Activated CD4-positive, alpha-beta memory T cell treated with anti-CD3 and anti-CD28 coated beads for 36 hours (primary cell): ENCODE results near the gene MVB12B. TPM values are rescaled to one million over a fixed set of nuclear protein-coding genes. Genes with fewer than 3 reads are reported as not detected.

Experiments
- CTCF ChIA-PET: fragments of 350-600 bp; sonication (Branson Sonifier 250); formaldehyde crosslinking; loops from one replicate; lab custom pipeline; 2021; ENCODE audit warnings: antibody characterized with exemption, inconsistent platforms; lab: Charles Lee
- POLR2A ChIA-PET: fragments of 350-600 bp; sonication (Branson Sonifier 250); formaldehyde crosslinking; loops from one replicate; lab custom pipeline; 2021; ENCODE audit warnings: antibody characterized with exemption; lab: Charles Lee
- DNase-seq: peaks from one replicate; pipeline ENCODE4 v3.0.0-alpha.2; 2020
- H3K27ac Mint-ChIP-seq: one replicate; pipeline ENCODE4 v1.8.0; 2021; ENCODE audit warnings: mixed read lengths
- H3K27me3 Mint-ChIP-seq: one replicate; pipeline ENCODE4 v1.8.0; 2021; ENCODE audit warnings: mixed read lengths
- H3K36me3 Mint-ChIP-seq: one replicate; pipeline ENCODE4 v1.8.0; 2021; ENCODE audit warnings: mixed read lengths
- H3K4me1 Mint-ChIP-seq: one replicate; pipeline ENCODE4 v1.8.0; 2021; ENCODE audit warnings: low read depth, mixed read lengths
- H3K4me3 Mint-ChIP-seq: one replicate; pipeline ENCODE4 v1.8.0; 2021; ENCODE audit warnings: mild to moderate bottlenecking, mixed read lengths
- H3K9me3 Mint-ChIP-seq: one replicate; pipeline ENCODE4 v1.8.0; 2021; ENCODE audit warnings: mixed read lengths
- intact Hi-C: fragments of 100-400 bp; cut with micrococcal nuclease; formaldehyde crosslinking; loops from one replicate; pipeline ENCODE4 v1.15.1; 2023
- total RNA-seq, 2 experiments: library from RNA; stranded (reverse); gene quantifications; one replicate each; pipeline ENCODE4 v1.2.3, GENCODE V29; 2021

Gene MVB12B
- total RNA-seq, 2 experiments from 2014 or later = 1.1 to 1.4 TPM

DNA sequence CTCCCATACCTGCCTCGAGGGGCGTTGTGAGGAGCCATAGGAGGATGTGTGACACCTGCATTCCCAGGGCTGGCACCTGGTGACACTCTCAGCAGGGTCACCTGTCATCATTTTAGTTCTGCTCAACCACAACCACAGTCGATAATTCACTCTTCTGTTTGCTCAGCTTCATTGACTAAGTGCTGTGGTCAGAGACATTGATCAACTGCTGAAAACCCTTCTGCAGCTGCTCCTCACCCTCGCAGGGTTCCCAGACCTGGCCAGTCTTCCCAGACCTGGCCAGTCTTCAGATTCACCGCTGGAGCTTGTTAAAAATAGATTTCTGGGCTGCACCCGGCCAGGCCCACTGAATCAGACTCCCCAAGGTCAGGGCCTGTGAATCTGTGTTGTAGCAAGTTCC lies 92.8 kb downstream of the MVB12B start:
- Mint-ChIP-seq H3K27ac (no peak overlapping the region), H3K36me3 (no peaks in the 10 kb centered on the region), H3K27me3 (no peaks in the 10 kb centered on the region), H3K4me1 (peaks cover 3% of the 10 kb centered on the region), H3K9me3 (no peaks in the 10 kb centered on the region), H3K4me3 (no peak overlapping the region)
- DNase-seq = no peak
- ChIA-PET CTCF (no interaction called here), POLR2A (no interaction called here)
- intact Hi-C loops = no loop called here

DNA sequence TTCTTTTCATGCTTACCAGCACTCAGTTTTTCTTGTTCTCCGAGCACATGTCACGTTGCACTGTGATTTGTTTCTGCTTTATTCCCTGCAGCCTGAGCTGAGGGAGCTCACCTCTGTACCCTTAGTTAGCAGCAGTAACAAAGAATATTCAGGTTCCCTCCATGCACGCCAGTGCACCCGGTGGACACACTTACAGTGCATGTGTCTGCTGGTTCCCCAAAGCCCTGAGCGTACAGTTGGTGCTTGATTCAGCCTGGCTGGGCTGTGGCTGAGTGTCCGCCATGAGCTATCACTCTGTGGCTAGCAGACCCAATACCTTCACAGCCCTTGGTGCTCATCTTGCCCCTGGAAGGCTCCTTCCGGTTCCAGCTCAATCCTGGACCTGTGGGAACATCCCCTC lies 93.5 kb downstream of the MVB12B start:
- H3K4me1 Mint-ChIP-seq = peaks cover 3% of the 10 kb centered on the region
- H3K4me3 Mint-ChIP-seq = no peak overlapping the region
- H3K27me3 Mint-ChIP-seq = no peaks in the 10 kb centered on the region
- ChIA-PET CTCF (no interaction called here), POLR2A (no interaction called here)
- intact Hi-C loops = no loop called here
- no peak for DNase-seq
- H3K27ac Mint-ChIP-seq = no peak overlapping the region
- no peaks in the 10 kb centered on the region for H3K9me3 Mint-ChIP-seq
- no peaks in the 10 kb centered on the region for H3K36me3 Mint-ChIP-seq

DNA sequence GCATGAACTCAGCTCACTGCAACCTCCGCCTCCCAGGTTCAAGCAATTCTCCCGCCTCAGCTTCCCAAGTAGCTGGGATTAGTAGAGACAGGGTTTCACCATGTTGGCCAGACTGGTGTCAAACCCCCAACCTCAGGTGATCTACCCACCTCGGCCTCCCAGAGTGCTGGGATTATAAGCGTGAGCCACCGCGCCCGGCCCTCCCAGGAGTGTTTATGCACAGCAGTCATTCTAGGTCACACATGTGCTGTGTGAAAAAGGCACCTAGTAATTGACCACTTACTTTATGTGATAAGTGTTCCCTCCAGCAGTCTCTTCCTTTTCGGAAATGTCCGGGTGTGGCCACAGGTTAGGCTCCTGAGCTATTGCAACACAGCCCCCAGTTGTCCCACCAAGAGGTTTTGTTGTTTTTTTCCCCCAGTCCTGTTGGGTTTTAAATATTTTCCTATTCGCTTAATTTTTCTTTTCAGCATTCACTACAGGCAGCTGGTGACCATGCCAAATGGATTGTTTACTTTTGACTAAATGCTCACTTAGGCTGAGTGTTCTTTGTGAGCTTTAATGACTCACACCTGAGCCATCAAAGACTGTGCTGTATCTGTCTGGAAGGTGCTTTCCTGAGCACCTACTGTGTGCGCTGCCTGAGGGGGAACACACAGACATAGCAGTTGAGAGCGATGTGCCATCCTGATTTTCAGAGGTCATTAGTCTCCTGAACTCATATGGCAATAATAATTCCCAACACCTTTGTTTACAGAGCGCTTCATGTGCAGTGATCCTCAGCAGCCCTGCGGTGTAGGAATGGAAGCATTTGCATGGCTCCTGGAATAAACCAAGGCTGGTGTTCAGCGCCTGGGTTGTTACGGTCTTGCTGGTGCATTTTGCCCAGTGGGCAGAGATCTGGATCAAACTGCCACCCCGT lies 94.3 kb downstream of the MVB12B start:
- no peaks in the 10 kb centered on the region for H3K27me3 Mint-ChIP-seq
- no peak overlapping the region for H3K4me3 Mint-ChIP-seq
- no peak overlapping the region for H3K27ac Mint-ChIP-seq
- ChIA-PET POLR2A (no interaction called here), CTCF (no interaction called here)
- DNase-seq = no peak
- H3K9me3 Mint-ChIP-seq = no peaks in the 10 kb centered on the region
- intact Hi-C loops = no loop called here
- H3K4me1 Mint-ChIP-seq = peaks cover 3% of the 10 kb centered on the region
- no peaks in the 10 kb centered on the region for H3K36me3 Mint-ChIP-seq

DNA sequence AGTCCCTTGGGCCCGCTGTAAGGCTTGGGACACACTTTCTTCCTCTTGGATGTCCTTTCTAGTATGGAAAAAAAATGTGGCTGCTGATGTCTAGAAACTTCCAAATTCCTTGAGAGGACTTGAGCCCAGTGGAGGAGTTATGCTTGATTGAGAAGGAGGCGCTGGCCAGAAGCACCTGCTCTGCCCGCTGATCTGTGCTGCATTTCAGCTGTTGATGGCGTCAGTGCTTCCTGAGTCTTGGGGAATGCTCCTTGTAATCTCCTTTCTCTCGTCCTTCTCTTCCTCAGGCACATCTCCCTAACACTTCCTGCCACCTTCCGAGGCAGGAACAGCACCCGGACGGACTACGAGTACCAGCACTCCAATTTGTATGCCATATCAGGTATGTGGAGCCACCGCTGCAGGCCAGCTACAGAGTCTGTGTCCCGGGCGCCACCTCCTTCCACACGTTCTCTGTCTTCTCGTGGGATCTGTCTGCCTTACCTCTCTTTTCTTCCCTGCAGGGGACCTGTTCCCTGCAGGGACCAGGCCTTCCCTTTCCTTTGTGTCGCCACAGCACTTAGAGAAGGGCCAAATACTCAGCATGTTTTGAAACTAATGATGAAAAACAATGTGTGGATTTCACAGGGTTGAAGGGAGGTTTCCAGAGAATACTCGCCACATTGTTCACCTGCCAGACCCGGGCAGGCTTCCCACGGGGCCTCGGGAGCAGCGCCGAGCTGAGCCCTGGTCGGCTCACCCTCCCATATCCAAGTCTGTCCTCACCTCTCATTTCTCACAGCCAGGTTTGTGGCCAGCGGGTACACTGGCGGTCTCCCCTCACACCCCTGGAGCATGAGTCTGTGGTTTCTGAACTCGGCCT lies 95.2 kb downstream of the MVB12B start:
- intact Hi-C loops = no loop called here
- POLR2A ChIA-PET = no interaction called here
- no peak for DNase-seq
- Mint-ChIP-seq H3K4me1 (peaks cover 3% of the 10 kb centered on the region), H3K27me3 (no peaks in the 10 kb centered on the region), H3K4me3 (no peak overlapping the region), H3K9me3 (no peaks in the 10 kb centered on the region), H3K36me3 (peaks cover 1% of the 10 kb centered on the region), H3K27ac (no peak overlapping the region)
- CTCF ChIA-PET = no interaction called here

DNA sequence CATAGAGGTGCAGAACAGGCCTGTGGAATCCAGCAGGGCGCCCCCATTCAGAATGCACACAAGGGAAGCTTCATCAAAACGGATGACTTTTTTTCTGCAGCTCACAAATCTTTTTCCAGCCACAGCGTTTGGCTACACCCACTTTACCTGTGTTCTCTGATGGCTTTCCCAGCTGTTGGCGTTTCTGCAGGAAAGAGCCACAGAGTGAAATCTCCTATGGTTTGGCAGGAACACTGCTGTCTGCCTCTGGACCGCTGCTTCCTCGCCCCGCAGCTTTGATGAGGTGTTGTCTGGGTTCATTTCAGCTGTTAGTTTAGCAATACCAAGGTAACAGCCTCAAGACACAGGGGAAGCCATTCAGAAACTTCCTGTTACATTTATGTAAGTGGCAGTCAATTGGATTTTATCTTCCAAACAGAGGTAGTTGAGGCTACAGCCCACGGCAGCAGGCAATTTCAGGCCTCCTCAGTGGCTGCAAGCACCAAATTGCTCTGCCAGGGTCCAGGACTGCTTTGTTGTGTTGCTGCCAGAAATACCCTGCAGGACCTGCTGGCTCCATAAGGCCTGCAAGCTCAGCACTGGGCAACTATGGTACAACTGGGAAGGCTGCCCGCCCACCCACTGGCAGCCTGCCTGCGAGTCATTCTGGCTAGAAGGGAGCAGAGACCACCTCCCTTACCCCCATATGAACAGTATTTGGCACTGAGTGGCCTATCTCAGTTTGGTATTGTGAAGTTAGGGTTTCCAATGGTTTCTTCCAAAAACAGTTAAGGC lies 96.7 kb downstream of the MVB12B start:
- intact Hi-C loops = no loop called here
- ChIA-PET POLR2A (no interaction called here), CTCF (interaction anchor here (1.5 kb wide), 1 partner anchor 24 kb away, joined by 6 read pairs; no protein-coding TSS in a partner anchor)
- H3K4me1 Mint-ChIP-seq = peaks cover 3% of the 10 kb centered on the region
- no peaks in the 10 kb centered on the region for H3K27me3 Mint-ChIP-seq
- H3K27ac Mint-ChIP-seq = no peak overlapping the region
- no peaks in the 10 kb centered on the region for H3K9me3 Mint-ChIP-seq
- no peak for DNase-seq
- H3K36me3 Mint-ChIP-seq = peaks cover 1% of the 10 kb centered on the region
- no peak overlapping the region for H3K4me3 Mint-ChIP-seq

DNA sequence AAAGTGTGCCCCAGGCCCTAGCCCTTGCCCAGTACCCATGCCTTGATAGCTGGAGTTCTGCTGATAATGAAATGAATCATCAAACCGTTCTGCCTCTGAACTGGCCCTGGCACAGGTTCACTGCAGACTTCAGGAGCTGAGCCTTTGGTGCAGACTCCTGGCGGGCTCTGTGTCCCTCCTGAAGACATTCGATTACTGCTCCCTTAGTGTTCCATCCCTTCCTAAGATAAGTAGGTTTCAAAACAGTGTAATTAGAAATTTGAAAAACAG lies 97.2 kb downstream of the MVB12B start:
- intact Hi-C loops = no loop called here
- H3K4me1 Mint-ChIP-seq = peaks cover 3% of the 10 kb centered on the region
- ChIA-PET POLR2A (no interaction called here), CTCF (interaction anchor here (1.5 kb wide), 1 partner anchor 25 kb away, joined by 6 read pairs; no protein-coding TSS in a partner anchor)
- H3K36me3 Mint-ChIP-seq = peaks cover 1% of the 10 kb centered on the region
- no peak for DNase-seq
- no peaks in the 10 kb centered on the region for H3K9me3 Mint-ChIP-seq
- H3K4me3 Mint-ChIP-seq = no peak overlapping the region
- no peak overlapping the region for H3K27ac Mint-ChIP-seq
- no peaks in the 10 kb centered on the region for H3K27me3 Mint-ChIP-seq

DNA sequence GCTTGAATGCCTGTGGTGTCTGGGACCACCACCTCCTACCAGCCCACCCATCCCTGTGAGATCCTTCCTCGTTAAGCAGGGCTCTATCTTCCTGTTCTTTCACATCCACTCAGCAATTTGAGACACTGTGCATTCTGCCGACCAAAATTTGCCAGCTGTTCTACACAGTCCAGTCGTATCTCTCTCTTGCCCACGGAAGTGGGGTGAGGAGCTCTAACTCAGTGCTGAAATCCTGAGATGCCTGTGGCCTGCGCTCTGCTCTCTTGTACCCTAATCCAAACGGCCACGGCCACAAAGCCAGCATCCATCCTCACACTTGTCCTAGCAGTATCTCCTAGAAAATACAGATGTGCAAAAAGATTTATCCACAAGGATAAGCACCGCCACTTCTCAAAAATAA lies 97.9 kb downstream of the MVB12B start:
- H3K27ac Mint-ChIP-seq = no peak overlapping the region
- no peaks in the 10 kb centered on the region for H3K9me3 Mint-ChIP-seq
- H3K36me3 Mint-ChIP-seq = peaks cover 1% of the 10 kb centered on the region
- H3K4me1 Mint-ChIP-seq = peaks cover 3% of the 10 kb centered on the region
- intact Hi-C loops = no loop called here
- POLR2A ChIA-PET = no interaction called here
- no peak overlapping the region for H3K4me3 Mint-ChIP-seq
- no peaks in the 10 kb centered on the region for H3K27me3 Mint-ChIP-seq
- CTCF ChIA-PET = no interaction called here
- DNase-seq = no peak

DNA sequence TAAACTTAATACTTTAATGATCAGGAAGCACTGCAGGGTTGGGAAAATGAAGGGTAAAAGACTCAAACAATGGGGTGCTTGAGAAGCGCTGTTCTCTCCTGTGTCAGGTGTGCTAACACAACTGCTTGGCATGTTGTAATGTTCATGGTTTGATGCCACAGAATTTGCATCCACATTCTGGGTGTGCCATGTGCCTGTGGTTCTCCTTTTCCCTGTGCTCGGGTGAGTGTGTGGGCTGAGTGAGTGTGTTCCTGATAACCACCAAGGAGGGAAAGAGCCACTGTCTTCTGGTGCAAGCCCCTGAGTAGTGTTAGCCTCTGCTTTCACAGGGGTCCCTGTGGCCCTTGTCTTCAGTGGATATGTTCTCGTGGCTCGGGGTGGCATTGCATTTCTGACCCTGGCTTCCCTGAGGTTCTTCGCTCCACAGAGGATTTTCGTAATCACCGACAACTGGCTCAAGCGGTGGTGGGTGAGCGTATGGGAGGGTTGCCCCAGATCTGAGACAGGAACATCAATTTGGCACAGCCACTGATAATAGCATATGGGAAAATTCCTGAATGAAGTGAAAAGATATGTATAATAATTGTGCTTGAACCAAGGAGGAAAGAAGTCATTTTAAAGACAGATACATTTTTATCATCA lies 102.0 kb downstream of the MVB12B start:
- no peaks in the 10 kb centered on the region for H3K4me1 Mint-ChIP-seq
- no peak overlapping the region for H3K4me3 Mint-ChIP-seq
- POLR2A ChIA-PET = no interaction called here
- H3K27me3 Mint-ChIP-seq = no peaks in the 10 kb centered on the region
- no peak overlapping the region for H3K27ac Mint-ChIP-seq
- H3K36me3 Mint-ChIP-seq = peaks cover 1% of the 10 kb centered on the region
- DNase-seq = no peak
- H3K9me3 Mint-ChIP-seq = no peaks in the 10 kb centered on the region
- CTCF ChIA-PET = interaction anchor here (1.3 kb wide), 1 partner anchor 62 kb away, joined by 6 read pairs; no protein-coding TSS in a partner anchor
- intact Hi-C loops = no loop called here

DNA sequence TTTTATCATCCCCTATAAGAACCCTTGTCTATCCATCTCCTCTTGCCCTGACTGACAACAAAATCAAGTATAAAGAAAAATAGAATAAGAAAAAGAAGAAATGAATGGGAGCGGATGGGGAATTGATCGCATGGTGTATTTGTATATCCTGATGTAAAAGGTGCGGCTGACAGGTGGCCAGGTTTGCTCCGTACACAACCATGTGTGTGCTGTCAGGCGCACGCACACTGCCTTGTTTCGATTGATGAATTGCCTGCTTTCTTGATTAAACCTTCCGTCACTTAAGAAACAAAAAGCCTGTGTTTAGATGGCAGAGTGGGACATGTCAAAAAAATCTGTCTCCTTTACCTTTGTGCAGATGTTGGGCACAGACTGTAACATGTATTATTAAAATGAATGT lies 102.6 kb downstream of the MVB12B start:
- H3K27me3 Mint-ChIP-seq = no peaks in the 10 kb centered on the region
- no peaks in the 10 kb centered on the region for H3K4me1 Mint-ChIP-seq
- intact Hi-C loops = no loop called here
- H3K36me3 Mint-ChIP-seq = peaks cover 1% of the 10 kb centered on the region
- no peak for DNase-seq
- H3K27ac Mint-ChIP-seq = no peak overlapping the region
- no peaks in the 10 kb centered on the region for H3K9me3 Mint-ChIP-seq
- no peak overlapping the region for H3K4me3 Mint-ChIP-seq
- ChIA-PET CTCF (no interaction called here), POLR2A (no interaction called here)

DNA sequence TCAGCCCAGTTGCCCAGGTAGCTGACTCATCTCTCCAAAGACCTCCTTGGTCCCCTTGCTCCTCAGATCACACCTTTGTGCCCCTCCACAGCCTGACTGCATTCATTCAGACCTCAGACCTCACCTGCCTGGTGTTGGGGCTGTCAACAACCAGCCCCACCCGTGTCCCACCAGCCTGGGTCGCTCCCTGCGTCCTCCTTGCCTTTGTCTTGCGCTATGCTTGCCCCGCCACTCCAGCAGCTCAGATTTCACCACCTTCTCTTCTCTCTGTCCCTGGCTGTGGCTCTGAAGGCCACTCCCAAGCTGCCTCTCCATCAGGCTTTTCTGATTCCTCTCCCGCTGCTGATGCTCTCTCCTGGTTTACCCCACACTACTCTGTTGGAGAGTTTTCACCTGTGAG lies 103.5 kb downstream of the MVB12B start:
- Mint-ChIP-seq H3K4me1 (no peaks in the 10 kb centered on the region), H3K4me3 (no peak overlapping the region), H3K27ac (no peak overlapping the region), H3K27me3 (no peaks in the 10 kb centered on the region), H3K36me3 (peaks cover 1% of the 10 kb centered on the region), H3K9me3 (no peaks in the 10 kb centered on the region)
- DNase-seq = no peak
- POLR2A ChIA-PET = no interaction called here
- intact Hi-C loops = no loop called here
- CTCF ChIA-PET = interaction anchor here (0.9 kb wide), 1 partner anchor 31 kb away, joined by 3 read pairs; no protein-coding TSS in a partner anchor

DNA sequence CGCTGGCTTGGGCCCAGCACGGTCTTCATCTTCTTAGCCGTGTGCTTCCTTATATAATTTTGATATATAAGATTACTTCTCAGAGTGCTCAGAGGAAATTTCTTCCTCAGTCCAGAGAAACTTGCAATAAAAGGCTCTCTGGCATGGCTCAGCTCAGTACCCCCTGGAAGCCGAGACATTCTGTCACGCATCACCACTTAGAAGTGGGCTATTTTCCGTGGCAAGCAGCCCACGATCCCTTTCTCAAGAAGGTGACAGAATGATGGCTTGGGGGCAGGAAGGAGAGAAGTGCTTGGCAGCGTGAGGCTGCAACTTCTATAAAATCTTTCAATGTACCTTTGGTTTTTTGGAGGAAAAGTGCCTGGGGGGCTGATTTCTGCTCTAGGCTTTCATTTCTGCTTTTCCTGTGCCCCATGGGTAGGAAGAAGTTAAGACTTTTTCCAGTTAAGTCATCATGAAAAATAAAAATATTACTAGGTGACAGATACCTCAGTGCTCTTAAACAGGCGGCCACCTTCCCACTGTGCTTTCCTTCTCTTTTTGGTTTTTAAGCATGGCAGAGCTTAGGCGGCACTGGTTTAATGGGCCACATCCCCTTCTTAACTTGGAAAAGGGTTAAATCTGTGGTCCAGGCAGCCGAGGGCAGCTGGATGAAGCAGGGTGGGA lies 104.6 kb downstream of the MVB12B start:
- ChIA-PET POLR2A (no interaction called here), CTCF (no interaction called here)
- H3K9me3 Mint-ChIP-seq = no peaks in the 10 kb centered on the region

More for the DNA sequence above, 104.6 kb downstream of the MVB12B start:
- no peak for DNase-seq
- H3K27me3 Mint-ChIP-seq = no peaks in the 10 kb centered on the region
- peaks cover under 1% of the 10 kb centered on the region for H3K36me3 Mint-ChIP-seq
- intact Hi-C loops = no loop called here
- H3K27ac Mint-ChIP-seq = no peak overlapping the region
- H3K4me1 Mint-ChIP-seq = no peaks in the 10 kb centered on the region
- no peak overlapping the region for H3K4me3 Mint-ChIP-seq
